BJ (cell line): Measurements from ENCODE around the gene SFR1. TPM values are rescaled to one million over a fixed set of nuclear protein-coding genes. Genes with fewer than 3 reads are reported as not detected.

ENCODE experiments used
- CTCF ChIA-PET: fragments of 350-600 bp; formaldehyde crosslinking; extraction: SDS; loops from one replicate; lab custom pipeline; 2021; ENCODE audit warnings: antibody characterized with exemption, inconsistent platforms; lab: Yijun Ruan, JAX
- POLR2A ChIA-PET: fragments of 300-600 bp; sonication (Branson Sonifier 250); formaldehyde crosslinking; extraction: SDS; loops from one replicate; lab custom pipeline; 2021; ENCODE audit warnings: antibody characterized with exemption; lab: Charles Lee
- DNase-seq: peaks from one replicate; pipeline ENCODE4 v3.0.0-alpha.2; 2011; ENCODE audit warnings: low read depth
- H3K27me3 ChIP-seq: 2 replicates; pipeline ENCODE4 v1.6.0; 2011; ENCODE audit warnings: low read length; ENCODE audit not compliant: control insufficient read depth, insufficient read depth
- H3K36me3 ChIP-seq: 2 replicates; pipeline ENCODE4 v1.5.1; 2011; ENCODE audit warnings: low read length; ENCODE audit not compliant: control insufficient read depth, insufficient read depth
- H3K4me3 ChIP-seq: 2 replicates; pipeline ENCODE4 v1.5.1; 2011; ENCODE audit warnings: low read depth, mild to moderate bottlenecking, control low read depth, low read length
- polyA plus RNA-seq: library from polyadenylated mRNA; depleted of rRNA; stranded (reverse); fragments of >200 nt; gene quantifications from 2 replicates; pipeline ENCODE4 v1.2.3, GENCODE V29; 2011
- TF ChIP-seq, protein P1 (sequence below): IDR thresholded peaks from 2 replicates; pipeline ENCODE4 v1.5.1; 2011; ENCODE audit warnings: low read depth, mild to moderate bottlenecking, control low read depth, inconsistent platforms, low read length, moderate library complexity; ENCODE audit not compliant: insufficient read depth

SFR1 gene
- polyA plus RNA-seq, 1 experiment, result 1.5 TPM

DNA sequence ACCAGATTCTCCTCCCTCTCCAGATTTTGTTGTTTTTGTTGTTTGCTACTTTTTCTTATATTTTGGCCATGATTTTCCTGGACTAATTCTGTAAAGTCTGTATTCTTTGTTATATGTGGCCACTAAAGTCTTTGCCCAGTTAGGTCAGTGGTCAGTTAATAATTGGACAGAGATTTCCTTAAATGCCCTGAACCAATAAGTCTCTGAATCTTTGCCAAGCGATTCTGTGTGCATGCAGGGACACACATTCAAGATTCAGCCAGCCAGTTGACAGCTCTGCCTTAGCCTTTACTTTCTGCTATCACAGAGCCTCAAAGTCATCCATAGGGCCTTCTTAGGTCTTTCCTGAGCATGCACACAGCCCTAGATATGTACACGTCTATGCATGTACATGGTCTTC is 25.3 kb upstream of the SFR1 start:
- no peaks in the 10 kb centered on the region for H3K36me3 ChIP-seq
- H3K4me3 ChIP-seq, result no peak overlapping the region
- no peaks in the 10 kb centered on the region for H3K27me3 ChIP-seq
- ChIA-PET CTCF (interaction anchor here (0.6 kb wide), 1 partner anchor 159 kb away, joined by 3 read pairs; no protein-coding TSS in a partner anchor), POLR2A (no interaction called here)
- no peak for DNase-seq
- TF ChIP-seq, protein P1, sequence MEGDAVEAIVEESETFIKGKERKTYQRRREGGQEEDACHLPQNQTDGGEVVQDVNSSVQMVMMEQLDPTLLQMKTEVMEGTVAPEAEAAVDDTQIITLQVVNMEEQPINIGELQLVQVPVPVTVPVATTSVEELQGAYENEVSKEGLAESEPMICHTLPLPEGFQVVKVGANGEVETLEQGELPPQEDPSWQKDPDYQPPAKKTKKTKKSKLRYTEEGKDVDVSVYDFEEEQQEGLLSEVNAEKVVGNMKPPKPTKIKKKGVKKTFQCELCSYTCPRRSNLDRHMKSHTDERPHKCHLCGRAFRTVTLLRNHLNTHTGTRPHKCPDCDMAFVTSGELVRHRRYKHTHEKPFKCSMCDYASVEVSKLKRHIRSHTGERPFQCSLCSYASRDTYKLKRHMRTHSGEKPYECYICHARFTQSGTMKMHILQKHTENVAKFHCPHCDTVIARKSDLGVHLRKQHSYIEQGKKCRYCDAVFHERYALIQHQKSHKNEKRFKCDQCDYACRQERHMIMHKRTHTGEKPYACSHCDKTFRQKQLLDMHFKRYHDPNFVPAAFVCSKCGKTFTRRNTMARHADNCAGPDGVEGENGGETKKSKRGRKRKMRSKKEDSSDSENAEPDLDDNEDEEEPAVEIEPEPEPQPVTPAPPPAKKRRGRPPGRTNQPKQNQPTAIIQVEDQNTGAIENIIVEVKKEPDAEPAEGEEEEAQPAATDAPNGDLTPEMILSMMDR, result no peak

DNA sequence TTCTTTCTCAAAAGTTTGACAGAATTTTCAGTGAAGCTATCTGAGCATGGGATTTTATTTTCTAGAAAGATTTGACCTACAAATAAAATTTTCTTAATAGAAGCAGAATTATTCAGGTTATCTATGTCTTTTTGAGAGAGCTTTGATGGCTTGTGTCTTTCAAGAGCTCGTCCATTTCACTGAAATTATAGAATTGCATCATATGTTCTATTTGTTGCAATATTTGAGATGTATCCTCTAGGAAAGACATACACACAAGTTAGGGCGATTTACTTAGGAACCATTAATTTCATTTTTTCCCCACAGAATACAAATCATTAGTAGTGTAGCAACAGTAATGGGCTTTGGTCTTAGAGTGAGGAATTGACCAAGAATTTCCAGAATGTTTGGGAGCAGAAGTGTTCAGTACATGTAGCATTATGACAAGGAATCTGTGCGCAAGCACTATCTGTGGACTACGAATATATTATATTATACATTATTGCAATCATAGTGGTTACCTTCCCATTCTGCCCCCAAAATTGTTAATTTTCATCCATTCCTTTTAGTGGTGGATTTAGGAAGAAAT is 23.5 kb upstream of the SFR1 start:
- ChIA-PET CTCF (interaction anchor here (1.4 kb wide), 1 partner anchor 23 kb away, joined by 3 read pairs; the partner anchor contains the start of gene SFR1), POLR2A (no interaction called here)
- Histone ChIP-seq H3K27me3 (no peaks in the 10 kb centered on the region), H3K4me3 (no peak overlapping the region), H3K36me3 (no peaks in the 10 kb centered on the region)
- DNase-seq, result no peak
- TF ChIP-seq, protein P1, result no peak

DNA sequence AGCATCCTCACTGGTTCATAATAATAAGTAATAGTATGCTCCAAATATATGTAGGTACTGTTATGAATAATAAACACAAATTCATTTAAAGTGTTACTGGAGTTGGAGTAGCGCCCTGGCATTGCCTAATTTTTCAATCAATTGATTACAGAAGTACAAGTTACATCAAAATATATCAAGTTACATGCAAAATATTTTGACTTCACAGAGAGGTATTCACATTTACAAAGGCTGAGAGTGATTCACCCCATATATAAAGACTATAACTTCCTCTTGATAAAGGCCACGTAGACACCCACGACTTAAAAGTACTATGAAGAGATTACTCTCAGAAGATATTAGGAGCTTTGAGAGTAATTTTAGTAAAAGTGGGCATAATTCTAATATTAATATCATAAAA is 22.7 kb upstream of the SFR1 start:
- Histone ChIP-seq H3K4me3 (no peak overlapping the region), H3K27me3 (no peaks in the 10 kb centered on the region), H3K36me3 (no peaks in the 10 kb centered on the region)
- TF ChIP-seq, protein P1, result no peak
- CTCF ChIA-PET, result interaction anchor here (1.6 to 1.8 kb wide), 2 partner anchors 40 to 54 kb away, joined by 4 to 5 read pairs; no protein-coding TSS in a partner anchor
- DNase-seq, result no peak
- POLR2A ChIA-PET, result no interaction called here

DNA sequence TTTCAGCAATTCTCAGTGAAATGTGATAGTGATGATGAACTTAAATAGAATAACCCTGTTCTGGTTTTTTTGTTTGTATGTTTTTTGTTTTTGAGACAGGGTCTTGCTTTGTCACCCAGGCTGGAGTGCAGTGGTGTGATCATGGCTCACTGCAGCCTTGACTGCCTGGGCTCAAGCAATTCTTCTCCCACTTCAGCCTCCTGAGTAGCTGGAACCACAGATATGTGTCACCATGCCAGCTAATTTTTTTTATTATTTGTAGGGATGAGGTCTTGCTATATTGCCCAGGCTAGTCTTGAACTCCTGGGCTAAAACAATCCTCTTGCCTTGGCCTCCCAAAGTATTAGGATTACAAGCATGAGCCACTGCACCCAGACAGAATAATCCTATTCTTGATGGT is 22.0 kb upstream of the SFR1 start:
- POLR2A ChIA-PET, result no interaction called here
- TF ChIP-seq, protein P1, result no peak
- no peak for DNase-seq
- Histone ChIP-seq H3K27me3 (no peaks in the 10 kb centered on the region), H3K36me3 (no peaks in the 10 kb centered on the region), H3K4me3 (no peak overlapping the region)
- CTCF ChIA-PET, result interaction anchor here (1.6 to 1.8 kb wide), 2 partner anchors 41 to 55 kb away, joined by 4 to 5 read pairs; no protein-coding TSS in a partner anchor

DNA sequence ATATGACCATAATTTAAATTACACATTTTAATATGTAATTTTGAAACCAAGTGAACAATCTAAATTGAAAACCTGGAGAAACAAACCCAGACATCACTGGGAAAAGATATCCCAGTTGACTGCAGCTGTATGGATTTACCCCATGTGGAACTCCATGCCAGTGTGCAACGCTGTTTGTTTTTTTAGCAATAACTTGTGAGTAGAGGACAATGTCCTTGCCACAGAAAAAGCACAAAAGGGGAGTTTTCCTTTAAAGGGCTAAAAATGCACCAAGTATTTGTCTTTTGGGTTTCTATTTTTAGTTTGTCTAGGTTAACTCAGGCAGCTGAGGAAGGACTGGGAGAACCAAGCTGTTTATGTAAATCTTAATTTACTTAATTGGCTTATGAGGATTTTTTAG is 21.2 kb upstream of the SFR1 start:
- Histone ChIP-seq H3K36me3 (no peaks in the 10 kb centered on the region), H3K4me3 (no peak overlapping the region), H3K27me3 (no peaks in the 10 kb centered on the region)
- ChIA-PET POLR2A (no interaction called here), CTCF (interaction anchor here (0.6 to 1.8 kb wide), 4 partner anchors 16 to 56 kb away, joined by 3 to 5 read pairs (median 4); no protein-coding TSS in a partner anchor)
- DNase-seq, result no peak
- TF ChIP-seq, protein P1, result no peak
